ENCODE measurements around the gene PRLR.

DNA sequence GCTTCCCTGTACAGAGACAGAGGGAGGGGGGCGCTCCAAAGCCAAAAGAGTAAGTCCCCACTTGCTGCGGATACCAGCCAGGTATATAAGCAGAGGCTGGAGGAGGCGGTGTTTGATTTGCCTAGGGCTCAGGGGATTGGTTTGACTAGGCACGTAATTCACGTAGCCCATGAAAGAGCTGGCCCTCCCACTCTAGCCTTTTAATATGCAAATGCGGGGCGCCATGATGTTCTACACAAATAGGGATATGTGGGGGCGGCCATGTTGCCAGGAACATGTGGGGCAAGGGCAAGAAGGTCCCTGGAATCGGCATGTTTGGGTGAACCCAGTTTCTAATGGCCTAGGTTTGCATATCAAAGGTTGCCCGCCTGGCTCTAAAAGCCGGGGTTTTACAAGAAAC is 3.3 kb upstream of the PRLR start:
- TF ChIP-seq, protein P1, sequence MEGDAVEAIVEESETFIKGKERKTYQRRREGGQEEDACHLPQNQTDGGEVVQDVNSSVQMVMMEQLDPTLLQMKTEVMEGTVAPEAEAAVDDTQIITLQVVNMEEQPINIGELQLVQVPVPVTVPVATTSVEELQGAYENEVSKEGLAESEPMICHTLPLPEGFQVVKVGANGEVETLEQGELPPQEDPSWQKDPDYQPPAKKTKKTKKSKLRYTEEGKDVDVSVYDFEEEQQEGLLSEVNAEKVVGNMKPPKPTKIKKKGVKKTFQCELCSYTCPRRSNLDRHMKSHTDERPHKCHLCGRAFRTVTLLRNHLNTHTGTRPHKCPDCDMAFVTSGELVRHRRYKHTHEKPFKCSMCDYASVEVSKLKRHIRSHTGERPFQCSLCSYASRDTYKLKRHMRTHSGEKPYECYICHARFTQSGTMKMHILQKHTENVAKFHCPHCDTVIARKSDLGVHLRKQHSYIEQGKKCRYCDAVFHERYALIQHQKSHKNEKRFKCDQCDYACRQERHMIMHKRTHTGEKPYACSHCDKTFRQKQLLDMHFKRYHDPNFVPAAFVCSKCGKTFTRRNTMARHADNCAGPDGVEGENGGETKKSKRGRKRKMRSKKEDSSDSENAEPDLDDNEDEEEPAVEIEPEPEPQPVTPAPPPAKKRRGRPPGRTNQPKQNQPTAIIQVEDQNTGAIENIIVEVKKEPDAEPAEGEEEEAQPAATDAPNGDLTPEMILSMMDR (IDR thresholded peaks at IDR 0.05; ENCODE audit: borderline replicate concordance, extremely low read depth, low read length, poor library complexity, severe bottlenecking) = no peak
- no peak for TF ChIP-seq EZH2 (IDR thresholded peaks at IDR 0.05; ENCODE audit: borderline replicate concordance, low read depth, low read length, severe bottlenecking)
